Epidermal melanocyte (primary cell): Measurements from ENCODE around the gene MBNL2.

Source experiments
- DNase-seq: peaks from one replicate; pipeline ENCODE4 v3.0.0; 2011; ENCODE audit warnings: low spot score; ENCODE audit not compliant: insufficient read length

MBNL2 gene

GRCh38 chr13:97233499-97233898, 11.4 kb downstream of the MBNL2 start:
- no peak for DNase-seq

- DNase-seq = no peak
Observed at GRCh38 chr13:97234236-97234635, 12.1 kb downstream of the MBNL2 start.

GRCh38 chr13:97234742-97235141, 12.6 kb downstream of the MBNL2 start:
- DNase-seq = no peak

GRCh38 chr13:97235549-97236231, 13.6 kb downstream of the MBNL2 start:
- DNase-seq = no peak

GRCh38 chr13:97237388-97237787, 15.3 kb downstream of the MBNL2 start:
- DNase-seq = no peak

- DNase-seq = no peak
Observed at GRCh38 chr13:97238432-97238831, 16.3 kb downstream of the MBNL2 start.

GRCh38 chr13:97238883-97239282, 16.8 kb downstream of the MBNL2 start:
- no peak for DNase-seq

- DNase-seq = no peak
Observed at GRCh38 chr13:97239306-97239705, 17.2 kb downstream of the MBNL2 start.

GRCh38 chr13:97239943-97240787, 18.0 kb downstream of the MBNL2 start:
- DNase-seq = no peak

- DNase-seq = no peak
Observed at GRCh38 chr13:97240788-97241734, 18.9 kb downstream of the MBNL2 start.

- DNase-seq = no peak
Observed at GRCh38 chr13:97241761-97242160, 19.6 kb downstream of the MBNL2 start.

- no peak for DNase-seq
Observed at GRCh38 chr13:97242755-97243497, 20.8 kb downstream of the MBNL2 start.

GRCh38 chr13:97243915-97244781, 22.0 kb downstream of the MBNL2 start:
- no peak for DNase-seq

- no peak for DNase-seq
Observed at GRCh38 chr13:97245011-97245410, 22.9 kb downstream of the MBNL2 start.

- DNase-seq = no peak
Observed at GRCh38 chr13:97246596-97247158, 24.5 kb downstream of the MBNL2 start.

GRCh38 chr13:97248243-97248642, 26.1 kb downstream of the MBNL2 start:
- DNase-seq = no peak

- DNase-seq = no peak
Observed at GRCh38 chr13:97249093-97249795, 27.1 kb downstream of the MBNL2 start.

- DNase-seq = no peak
Observed at GRCh38 chr13:97249796-97250495, 27.8 kb downstream of the MBNL2 start.
